Measurements from ENCODE around the gene BCOR. TPM values are rescaled to one million over a fixed set of nuclear protein-coding genes. Genes with fewer than 3 reads are reported as not detected.

The BCOR gene
- total and polyA plus RNA-seq, 9 of the 15 experiments (the other 6 are each of a cell fraction or from before 2014, with no cell fraction given), result 27.5 to 113 (median 37.6) TPM

GRCh38 chrX:40104630-40104984 is 6.8 kb upstream of the BCOR start (continued):
- no peak for TF ChIP-seq FOXP4 (CRISPR knock-in tag; IDR thresholded peaks at IDR 0.05; ENCODE audit: borderline replicate concordance)
- TF ChIP-seq ESRRB (CRISPR knock-in tag; IDR thresholded peaks at IDR 0.05; ENCODE audit: borderline replicate concordance), result no peak
- TF ChIP-seq ZNF395 (CRISPR knock-in tag; IDR thresholded peaks at IDR 0.05), result no peak
- TF ChIP-seq KDM5B (IDR thresholded peaks at IDR 0.05; ENCODE audit: insufficient replicate concordance, low read depth, low read length), result peak; percentile 22
- TF ChIP-seq E2F4 (CRISPR knock-in tag; IDR thresholded peaks at IDR 0.05; ENCODE audit: low read depth), result no peak
- no peak for TF ChIP-seq NKRF (IDR thresholded peaks at IDR 0.05; ENCODE audit: borderline replicate concordance)
- no peak for TF ChIP-seq CHCHD3 (CRISPR knock-in tag; IDR thresholded peaks at IDR 0.05)
- TF ChIP-seq NFIC (IDR thresholded peaks at IDR 0.05), result 0 out of 2 replicates have a peak, but pooled peaks have one; percentile 7
- TF ChIP-seq HMGN3 (IDR thresholded peaks at IDR 0.05; ENCODE audit: borderline replicate concordance, extremely low read depth, insufficient read length, low read depth, low read length), result peak; percentile 15
- TF ChIP-seq POLR2G (IDR thresholded peaks at IDR 0.05; ENCODE audit: low read depth, low read length), result peak; percentile 66; the same call in 1 of the 2 replicates
- TF ChIP-seq HDAC8 (tag; IDR thresholded peaks at IDR 0.05), result no peak
- no peak for TF ChIP-seq SMAD1 (IDR thresholded peaks at IDR 0.05; ENCODE audit: low read depth, low read length, partially characterized antibody)
- 0 out of 2 replicates have a peak, but pooled peaks have one; percentile 29 for TF ChIP-seq TFAP4 (CRISPR knock-in tag; IDR thresholded peaks at IDR 0.05; ENCODE audit: borderline replicate concordance)
- TF ChIP-seq RBM22 (IDR thresholded peaks at IDR 0.05; ENCODE audit: low read depth, low read length, poor library complexity, severe bottlenecking), result peak; percentile 28
- no peak for TF ChIP-seq HDAC3 (IDR thresholded peaks at IDR 0.05; ENCODE audit: borderline replicate concordance, partially characterized antibody)
- TF ChIP-seq ZNF175 (CRISPR knock-in tag; IDR thresholded peaks at IDR 0.05; ENCODE audit: low read depth), result no peak
- no peak for TF ChIP-seq ZC3H8 (IDR thresholded peaks at IDR 0.05)
- TF ChIP-seq SIX5 (IDR thresholded peaks at IDR 0.05; ENCODE audit: borderline replicate concordance in 1 of 2, insufficient read depth in 1 of 2, low read depth in 1 of 2, low read length in 2 of 2), result no peak
- no peak for TF ChIP-seq E2F5 (CRISPR knock-in tag; IDR thresholded peaks at IDR 0.05)
